CD4-positive, alpha-beta T cell treated with Interleukin-10 for 1 hour (primary cell): ENCODE results near the gene SBF1.
"Not testable (repeated sequence)": the region's sequence is repeated elsewhere in the genome, so short reads cannot be mapped to it uniquely, and the experiment has no call there.

Experiments
- DNase-seq: peaks from one replicate; pipeline ENCODE4 v3.0.0-alpha.2; 2020

Gene SBF1

DNA sequence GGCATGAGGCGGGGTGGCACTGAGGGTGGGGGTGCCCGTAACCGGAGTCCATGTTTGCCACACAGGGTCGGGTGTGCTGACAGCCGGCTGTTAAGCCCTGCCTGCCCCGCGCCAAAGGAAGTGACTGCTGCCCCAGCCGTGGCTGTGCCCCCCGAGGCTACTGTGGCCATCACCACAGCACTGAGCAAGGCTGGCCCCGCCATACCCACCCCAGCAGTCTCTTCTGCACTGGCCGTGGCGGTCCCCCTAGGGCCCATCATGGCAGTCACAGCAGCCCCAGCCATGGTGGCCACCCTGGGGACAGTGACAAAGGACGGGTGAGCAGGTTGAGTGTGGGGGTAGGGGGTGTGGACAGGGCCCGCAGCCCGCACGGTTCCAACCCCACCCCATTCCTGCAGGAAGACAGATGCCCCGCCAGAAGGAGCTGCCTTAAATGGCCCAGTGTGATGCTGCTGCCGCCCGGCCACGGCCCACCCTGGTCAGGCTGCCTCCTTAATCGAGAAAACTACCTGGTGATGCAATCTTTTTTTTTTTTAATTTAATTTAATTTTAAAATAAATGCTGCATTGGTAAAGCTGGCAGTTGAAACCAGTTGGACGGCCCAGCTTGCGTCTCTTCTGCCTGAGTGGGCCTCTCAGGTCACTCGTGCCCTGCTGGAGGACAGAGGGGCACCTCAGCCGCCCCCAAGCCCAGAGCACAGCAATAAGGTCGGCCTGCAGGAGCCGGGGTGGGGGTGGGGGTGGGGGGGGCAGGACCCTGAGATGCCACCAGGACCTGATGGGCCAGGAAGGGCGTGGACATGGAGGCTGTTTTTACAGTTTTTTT, 30.8 kb downstream of the SBF1 start:
- no peak for DNase-seq

DNA sequence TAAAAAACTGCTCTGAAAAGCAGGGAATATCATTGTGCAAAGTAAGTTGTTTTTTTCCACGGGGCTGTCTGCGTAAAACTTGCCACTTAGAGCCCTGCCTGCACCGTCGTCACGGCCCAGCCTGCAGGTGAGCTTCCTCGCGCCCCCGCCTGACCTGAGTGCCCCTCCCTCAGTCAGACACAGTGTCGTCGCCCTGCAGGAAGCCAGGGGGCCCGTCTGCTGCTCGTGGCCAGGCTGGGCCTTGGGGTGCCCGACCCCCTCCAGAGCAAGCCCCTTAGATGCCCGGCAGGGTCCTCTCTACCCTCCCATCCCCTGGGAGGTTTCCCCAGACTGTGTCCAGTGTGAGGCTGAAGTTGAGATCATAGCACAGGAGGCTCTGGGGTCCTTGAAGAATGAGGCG, 31.6 kb downstream of the SBF1 start:
- no peak for DNase-seq

DNA sequence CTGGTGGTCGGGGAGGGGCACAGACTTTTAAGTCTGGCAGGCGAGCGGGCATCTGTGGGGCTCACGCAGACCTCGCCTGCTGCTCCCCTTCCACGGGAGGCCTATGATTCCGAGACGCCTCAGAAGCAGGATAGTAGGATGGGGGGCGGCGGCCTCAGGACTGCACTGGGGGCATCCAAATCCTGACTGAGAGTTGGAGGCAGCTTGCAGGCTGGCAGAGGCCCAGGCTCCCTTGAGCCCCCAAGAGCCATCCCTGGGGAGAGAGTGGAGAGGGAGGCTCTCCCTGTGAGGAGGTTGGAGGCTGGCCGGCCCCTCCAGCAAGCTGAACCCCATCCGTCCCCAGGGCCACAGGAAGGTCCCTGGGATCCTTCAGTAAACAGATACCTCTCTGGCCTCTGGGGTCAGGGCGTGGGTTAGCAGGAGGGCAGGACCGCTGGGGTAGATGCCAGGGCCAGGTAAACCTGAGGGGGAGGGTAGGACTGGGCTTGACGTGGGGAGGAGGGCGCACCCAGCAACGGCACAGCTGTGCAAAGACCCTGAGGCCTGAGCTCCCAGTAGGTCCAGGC, 33.3 kb downstream of the SBF1 start:
- DNase-seq = no peak

DNA sequence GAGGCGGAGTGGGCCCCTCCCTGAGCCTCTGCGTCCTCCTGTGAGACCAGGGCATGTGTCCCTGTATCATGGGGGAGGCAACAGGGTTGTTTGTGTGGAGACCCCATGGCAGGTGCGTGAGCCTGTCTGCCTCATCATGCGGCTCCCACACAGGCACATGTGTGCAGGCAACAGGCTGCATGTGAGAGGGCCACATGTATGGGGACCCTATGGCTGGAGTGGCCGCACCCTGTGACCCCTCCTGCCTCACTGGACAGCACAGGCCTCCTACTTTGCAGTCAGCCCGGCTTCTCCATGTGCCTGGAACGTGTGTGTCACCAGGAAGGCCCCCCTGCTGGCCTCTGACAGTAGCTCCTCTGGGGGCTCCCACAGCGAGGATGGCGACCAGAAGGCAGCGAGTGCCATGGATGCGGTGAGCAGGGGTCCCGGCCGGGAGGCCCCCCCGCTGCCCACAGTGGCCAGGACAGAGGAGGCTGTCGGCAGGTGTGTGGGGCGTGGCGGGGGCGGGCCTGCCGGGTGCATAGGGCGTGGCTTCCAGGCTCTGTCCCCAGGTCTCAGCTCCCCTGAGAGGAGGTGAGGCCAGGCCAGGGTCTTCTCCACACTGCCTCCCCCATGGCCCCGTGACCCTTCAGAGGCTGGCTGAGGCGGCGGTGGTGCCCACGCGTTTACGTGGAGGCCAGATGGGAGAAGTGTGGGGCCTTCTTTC, 34.1 kb downstream of the SBF1 start:
- DNase-seq = no peak

DNA sequence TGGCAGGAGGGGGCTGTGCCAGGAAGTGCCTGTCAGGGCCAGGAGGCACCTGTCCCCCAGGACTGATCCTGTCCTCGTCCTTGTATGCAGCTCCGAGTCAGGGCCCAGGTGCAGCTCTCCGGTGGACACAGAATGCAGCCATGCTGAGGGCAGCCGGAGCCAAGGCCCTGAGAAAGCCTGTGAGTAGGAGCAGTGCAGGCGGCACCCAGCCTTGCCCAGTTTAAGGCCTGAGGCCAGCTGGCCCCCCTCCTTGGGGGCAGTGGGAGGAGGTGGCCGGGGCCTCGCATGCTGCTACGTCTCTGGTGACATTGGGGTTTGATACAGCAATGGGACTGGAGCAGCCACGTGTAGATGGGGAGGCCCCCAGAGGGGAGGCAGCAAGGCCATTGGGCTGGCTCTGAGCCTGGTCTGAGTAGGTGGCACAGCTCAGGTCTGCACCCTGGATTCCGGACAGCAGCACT, 34.9 kb downstream of the SBF1 start:
- DNase-seq = no peak

DNA sequence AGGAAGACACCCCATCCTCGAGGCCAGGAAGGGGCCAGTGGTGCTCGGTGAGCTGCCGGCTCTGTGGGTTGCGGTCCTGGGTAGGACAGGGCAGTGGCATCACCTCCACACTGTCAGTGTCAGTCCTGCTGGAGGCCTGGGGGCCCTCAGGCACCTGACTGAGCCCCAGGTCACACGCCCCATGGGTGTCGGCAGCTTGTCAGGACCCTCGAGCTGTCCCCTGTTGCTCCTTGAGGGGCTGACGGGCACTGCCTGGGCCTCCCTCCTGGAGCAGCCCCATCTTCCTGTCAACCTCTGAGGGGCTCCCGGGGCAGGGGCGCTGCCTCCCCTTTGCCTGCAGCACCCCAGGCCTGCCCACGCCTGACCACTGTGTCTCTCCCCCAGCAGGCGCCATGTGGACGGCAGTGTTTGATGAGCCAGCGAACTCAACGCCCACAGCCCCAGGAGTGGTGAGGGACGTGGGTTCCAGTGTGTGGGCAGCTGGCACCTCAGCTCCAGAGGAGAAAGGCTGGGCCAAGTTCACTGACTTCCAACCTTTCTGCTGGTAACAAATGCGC, 35.4 kb downstream of the SBF1 start:
- no peak for DNase-seq

DNA sequence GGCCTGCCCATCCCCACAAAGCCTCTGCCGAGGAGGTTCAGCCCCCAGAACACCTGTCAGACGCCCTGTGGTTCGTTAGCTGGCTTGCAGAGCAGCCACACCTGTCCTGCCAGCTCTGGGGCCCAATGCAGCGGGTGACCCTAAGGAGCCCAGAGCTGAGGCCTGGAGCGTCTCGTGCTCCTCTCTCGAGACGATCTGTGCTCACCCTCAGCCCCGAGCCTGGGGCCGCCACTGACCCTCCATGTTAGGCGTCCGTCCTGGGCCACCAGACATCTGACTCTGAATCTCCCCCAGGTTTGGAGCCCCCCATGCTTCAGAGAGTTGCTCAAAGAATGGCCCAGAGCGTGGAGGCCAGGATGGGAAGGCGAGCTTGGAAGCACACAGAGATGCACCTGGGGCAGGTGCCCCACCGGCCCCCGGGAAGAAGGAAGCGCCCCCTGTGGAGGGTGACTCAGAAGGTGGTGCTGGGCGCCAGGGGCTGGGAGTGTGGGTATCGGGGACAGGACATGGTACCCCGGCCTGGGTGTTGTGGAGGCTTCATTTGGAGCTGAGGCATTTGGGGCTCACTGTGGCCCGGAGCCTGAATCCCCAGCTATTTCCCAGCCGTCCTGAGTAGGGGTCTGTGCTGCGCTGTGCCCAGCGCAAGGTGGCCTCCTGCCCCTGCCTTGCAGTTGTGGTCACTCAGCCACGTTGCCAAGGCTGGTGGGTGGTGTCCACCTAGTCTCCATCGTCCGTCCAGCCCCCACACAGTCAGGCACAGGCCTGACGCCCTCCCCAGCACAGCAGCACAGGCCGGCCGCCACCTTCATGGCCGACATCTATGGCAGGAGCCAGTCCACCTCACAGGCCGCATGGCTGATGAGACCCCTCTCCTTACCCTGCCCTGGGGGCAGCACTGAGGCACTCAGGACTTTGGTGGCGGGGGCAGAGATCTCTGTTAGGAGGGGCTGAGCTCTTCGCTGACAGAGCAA, 36.2 kb downstream of the SBF1 start:
- DNase-seq = no peak

DNA sequence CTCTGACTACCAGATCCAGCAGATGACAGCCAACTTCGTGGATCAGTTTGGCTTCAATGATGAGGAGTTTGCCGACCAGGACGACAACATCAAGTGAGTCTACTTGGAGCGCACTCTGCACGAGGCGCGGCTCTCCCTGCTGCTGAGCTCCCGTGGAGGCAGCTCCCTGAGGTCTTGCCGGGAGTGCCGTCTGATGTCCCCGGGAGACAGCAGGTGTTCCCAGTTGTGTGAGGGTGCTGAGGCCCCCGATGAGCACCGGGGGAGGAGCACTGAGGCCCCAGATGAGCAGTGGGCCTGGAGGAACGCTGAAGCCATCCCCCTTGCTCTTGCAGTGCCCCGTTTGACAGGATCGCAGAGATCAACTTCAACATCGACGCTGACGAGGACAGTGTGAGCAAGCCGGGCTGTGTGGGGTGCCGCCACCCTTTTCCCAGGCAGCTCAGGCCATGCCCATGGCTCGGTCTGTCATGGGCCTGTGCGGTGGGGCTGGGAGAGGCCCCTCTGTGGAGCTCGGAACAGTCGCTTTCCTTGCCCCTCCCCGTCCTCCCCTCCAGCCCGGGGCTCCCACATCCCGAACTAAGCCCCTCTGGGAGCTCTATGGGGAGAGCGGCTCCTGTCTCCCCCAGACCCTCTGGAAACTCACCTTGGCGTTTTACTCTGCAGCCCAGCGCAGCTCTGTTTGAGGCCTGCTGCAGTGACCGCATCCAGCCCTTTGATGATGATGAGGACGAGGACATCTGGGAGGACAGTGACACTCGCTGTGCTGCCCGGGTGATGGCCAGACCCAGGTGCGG, 37.1 kb downstream of the SBF1 start:
- DNase-seq = no peak

DNA sequence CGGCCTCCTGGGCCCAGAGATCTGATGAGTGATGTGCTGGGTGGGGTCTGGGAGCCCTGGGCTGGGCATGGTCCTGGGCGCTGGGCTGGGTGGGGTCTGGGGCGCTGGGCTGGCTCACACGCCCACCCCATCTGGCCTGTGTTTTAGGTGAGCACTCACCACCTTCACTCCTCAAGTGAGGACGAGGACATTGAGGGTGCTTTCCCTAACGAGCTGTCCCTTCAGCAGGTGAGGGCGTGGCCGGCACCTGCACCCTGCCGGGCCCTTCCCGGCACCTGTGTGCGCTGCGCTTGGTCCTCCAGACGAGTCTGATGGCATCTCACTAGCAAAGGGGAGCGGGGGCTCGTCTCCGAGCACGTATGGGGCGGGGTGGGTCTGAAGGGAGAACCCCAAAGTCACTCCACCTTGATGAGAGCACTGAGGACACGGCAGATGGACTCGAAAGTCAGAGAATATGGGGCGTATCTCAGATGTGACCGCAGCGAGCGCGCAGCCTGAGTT, 37.9 kb downstream of the SBF1 start:
- DNase-seq = no peak

DNA sequence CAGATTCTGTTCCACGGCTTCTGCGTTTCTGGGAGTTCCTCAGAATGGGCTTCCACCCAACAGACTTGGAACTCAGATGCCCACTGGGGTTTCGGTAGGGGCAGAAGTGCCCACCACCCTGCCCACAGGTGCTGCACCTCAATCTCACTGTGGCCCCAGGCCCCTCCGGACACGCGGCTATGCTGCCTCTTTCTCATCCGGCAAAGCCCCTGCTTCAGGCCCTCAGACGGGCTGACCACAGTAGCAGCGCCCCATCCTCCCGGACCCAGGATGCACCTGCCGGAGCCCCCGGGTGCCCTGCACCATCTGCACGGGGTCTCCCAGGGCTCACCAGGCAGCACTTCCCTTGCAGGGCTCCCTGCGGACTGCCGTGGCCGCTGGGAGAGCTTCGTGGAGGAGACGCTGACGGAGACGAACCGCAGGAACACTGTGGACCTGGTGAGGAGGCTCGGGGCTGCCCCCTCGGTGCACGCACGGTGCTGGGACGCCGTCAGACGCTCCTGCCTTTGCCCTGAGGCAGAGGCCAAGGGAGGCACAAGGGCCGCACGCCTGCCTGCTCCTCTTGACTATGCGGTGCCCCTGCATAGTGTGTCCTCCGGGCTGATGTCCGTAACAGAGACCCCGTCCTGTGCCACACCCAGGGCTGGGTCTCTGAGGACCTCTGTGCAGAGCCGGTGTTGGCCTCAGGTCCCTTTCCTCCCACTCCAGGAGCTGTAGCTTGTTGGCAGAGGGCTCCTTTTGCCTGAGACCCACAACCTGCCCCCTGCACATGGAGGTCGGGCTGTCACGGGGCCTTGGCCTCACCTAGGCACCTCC, 38.6 kb downstream of the SBF1 start:
- DNase-seq = no peak

DNA sequence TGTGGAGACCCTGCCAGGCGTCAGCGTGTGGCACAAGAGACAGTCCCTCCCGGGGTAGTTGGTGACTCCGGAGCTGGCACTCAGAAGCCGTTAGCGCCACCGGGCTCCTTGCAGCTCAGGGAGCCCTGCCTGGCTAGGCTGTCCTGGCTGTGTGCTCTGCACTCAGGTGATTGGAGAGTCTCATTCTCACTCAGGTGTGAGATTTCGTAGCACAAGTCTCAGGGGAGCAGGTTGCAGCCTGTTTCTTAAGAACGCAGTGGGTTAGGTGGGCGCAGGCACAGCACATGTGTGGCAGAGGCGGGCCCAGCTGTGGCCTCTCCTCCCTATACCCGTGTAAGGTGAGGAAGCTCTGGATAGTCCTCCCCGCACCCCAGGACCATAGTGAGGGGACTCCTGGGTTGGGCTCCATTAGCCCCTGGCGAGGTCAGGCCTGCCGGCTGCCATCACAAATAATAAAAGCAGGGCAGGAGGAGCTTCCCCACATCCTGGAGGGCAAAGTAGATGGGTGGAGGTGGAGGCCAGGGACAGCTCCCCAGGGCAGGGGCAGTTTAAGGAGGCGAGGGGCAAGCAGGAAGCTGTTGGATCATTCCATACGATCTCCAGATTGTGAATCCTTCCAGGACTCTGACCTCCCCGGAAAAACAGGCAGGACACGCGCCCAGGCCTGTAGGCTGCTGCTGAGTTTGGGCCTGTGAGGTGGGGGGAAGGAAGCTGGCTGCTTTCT, 39.4 kb downstream of the SBF1 start:
- no peak for DNase-seq

DNA sequence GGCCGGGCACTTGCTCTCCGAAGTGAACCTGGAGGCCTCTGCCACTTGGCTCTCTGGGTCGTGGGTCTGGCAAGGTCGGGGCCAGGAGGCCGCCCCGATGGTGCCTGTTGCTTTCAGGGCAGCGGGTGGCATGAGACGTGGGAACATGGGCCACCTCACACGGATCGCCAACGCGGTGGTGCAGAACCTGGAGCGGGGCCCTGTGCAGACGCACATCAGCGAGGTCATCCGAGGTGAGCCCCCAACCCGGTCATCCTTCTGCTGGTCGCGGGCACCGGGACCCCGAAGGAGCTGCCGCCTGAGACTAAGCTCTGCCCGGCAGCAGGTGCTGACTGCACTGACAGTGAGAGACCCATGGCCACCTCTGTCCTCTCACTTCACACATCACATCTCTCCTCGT, 40.0 kb downstream of the SBF1 start:
- DNase-seq = no peak

DNA sequence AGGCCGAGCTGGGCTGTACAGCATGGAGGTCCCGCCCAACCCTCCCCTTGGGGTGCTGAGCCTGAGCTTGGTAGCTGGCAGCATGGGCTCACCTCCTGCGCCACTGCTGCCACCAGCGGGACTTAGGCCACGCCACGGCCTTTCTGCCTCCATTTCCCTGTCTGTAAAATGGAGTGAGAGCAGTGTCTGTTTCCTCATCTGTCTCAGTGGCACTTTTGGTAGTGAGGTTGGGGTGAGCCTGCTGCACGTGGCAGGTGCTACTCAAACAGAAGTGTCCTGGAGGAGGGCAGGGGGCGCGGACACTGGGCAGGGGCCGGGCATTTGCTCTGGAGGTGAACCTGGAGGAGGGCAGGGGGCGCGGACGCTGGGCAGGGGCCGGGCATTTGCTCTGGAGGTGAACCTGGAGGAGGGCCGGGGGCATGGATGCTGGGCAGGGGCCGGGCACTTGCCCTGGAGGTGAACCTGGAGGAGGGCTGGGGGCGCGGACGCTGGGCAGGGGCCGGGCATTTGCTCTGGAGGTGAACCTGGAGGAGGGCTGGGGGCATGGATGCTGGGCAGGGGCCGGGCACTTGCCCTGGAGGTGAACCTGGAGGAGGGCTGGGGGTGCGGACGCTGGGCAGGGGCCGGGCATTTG, 41.8 kb downstream of the SBF1 start:
- not testable (repeated sequence) for DNase-seq

DNA sequence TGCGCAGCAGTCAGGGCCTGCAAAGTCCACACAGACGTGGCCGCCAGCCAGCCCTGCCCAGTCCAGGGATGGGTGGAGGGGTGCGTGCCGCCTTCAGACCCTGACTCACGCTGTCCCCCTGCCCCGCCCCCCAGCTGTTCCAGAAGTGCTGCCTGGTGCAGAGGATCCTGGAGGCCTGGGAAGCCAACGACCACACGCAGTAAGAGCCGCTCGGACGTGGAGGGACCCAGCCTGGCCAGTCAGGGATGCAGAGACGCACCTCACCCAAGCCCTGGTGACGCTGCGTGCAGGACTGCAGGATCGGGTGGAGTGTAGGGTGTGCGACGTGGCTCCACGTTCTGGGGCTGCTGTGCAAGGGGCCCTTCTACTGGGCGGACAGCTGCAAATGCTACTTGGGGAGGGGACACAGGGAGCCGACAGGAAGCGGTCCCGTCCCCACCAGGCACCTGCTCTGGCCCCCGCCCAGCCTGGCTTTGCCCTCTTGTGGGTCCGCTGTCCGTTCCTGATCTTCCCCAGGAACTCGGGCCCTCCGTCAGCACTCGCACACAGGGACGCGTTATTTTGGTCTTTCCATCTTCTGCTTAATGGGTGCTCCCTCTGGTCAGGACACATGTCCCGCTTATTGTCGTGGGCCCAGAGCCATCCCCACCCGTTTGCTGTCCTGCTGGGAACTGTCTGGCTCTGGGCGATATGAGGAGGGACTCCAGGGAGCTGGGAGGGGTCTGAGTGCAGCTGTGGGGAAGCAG, 42.5 kb downstream of the SBF1 start:
- DNase-seq = no peak

DNA sequence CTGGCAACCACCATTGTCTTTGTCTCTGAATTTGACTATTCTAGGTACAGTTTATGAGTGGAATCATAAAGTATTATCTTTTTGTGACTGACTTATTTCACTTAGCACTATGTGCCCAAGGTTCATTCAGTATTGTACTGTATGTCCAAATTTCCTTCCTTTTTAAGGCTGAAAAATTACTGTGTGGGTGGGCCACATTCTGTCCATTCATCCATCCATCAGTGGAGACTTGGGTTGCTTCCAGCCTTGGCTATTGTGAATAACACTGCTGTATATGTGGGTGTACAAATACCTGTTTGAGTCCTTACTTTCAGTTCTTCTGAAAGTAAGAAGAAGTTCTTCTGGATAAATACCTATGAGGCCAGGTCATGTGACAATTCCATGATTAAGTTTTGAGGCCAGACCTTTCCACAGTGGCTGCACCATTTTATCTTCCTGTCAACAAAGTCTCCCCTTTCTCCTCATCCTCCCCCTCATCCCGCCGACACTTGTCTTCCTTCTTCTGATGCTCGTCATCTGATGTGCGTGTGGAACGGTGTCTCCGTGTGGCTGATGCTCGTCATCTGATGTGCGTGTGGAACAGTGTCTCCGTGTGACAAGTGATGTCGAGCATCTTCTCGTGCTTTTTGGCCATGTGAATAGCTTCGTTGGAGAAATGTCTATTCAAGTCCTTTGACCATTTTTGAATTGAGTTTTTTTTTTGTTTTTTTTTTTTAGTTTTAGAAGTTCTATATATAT, 49.5 kb downstream of the SBF1 start:
- DNase-seq = no peak

DNA sequence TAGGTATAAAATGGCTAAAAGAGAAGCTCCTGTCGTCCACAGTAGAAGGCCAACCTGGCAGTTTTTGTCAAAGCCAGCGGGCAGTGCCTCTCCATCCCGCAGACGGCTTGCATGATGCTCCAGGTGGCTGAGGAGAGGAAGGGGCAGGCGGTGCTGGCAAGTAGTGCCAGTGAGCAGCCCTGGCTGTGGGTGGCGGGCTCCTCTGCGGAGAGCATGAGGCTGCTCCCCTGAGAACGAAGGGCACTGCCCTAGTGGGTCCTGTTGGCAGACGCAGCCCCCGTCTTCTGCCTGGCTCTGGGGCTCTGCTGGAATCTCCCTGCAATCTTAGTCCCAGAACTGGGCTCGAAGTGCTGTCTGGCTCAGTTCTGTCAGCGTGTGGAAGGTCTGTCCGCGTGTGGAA, 50.9 kb downstream of the SBF1 start:
- DNase-seq = no peak

DNA sequence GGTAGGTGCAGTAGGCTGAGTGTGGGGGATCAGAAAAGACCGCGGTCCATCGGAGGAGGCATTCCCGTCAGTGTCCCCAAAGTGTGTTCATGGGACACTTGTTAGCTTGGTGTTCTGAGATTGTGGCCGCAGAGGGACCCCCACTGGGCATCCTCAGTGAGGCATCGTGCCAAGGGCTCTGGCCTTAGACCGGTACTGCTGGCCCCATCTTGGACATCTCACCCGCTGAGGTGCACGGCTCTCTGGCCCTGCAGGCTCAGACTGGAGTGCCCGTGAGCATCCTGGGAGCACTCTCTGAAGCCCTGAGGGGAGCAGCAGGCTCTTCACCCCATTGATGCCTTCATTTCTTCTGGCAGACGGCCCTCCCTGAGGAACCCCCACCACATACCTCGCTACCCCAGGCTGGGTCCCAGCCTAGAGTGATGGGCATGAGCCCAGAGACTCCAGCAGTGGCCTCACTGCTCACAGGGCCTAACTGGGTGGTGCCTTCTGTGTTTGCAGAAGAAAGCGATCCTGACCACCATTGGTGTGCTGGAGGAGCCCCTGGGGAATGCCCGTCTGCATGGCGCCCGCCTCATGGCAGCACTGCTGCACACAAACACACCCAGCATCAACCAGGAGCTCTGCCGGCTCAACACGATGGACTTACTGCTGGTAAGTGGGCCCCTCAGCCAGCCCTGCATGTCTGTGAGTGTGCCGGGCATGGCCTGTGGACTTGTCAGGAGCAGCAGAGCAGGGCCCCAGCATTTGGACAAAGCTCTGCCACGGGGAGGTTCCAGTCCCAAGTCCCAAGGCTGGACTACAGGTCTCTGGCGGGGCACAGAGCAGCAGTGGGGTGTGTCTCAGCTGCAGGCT, 51.6 kb downstream of the SBF1 start:
- DNase-seq = no peak
